ENCODE data around the gene LRRC26.

Gene LRRC26

DNA sequence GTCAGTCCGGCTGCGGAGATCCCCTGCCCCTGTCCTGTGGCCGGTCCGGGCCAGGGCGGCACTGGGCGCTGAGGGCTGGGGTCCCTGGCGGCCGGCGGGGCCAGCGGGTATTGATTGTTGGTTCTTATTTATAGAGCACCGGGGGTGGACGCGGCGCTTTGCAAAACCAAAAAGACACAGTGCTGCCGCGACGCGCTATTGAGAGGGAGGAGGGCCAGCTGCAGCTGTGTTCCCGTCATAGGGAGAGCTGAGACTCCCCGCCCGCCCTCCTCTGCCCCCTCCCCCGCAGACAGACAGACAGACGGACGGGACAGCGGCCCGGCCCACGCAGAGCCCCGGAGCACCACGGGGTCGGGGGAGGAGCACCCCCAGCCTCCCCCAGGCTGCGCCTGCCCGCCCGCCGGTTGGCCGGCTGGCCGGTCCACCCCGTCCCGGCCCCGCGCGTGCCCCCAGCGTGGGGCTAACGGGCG is 2.5 kb downstream of the LRRC26 start:
- H3K9me3 ChIP-seq (ENCODE audit: control insufficient read depth in 1 of 2, low read length in 2 of 2), result no peaks in the 10 kb centered on the region
- H3K27ac ChIP-seq (ENCODE audit: low read depth, low read length), result no peak overlapping the region
- H3K27me3 ChIP-seq (ENCODE audit: control insufficient read depth in 1 of 2, insufficient read depth in 2 of 2, low read length in 2 of 2), result peaks cover 20 to 23% of the 10 kb centered on the region in 2 donors
- no peak overlapping the region for H3K9ac ChIP-seq (ENCODE audit: low read depth in 1 of 2, low read length in 2 of 2)
- peaks cover 0 to 12% of the 10 kb centered on the region in 2 donors for H3K4me1 ChIP-seq (ENCODE audit: control insufficient read depth in 1 of 2, insufficient read depth in 2 of 2, low read length in 2 of 2)
- peak overlapping the region in 1 of 2 donors; percentile 28 for H3K4me3 ChIP-seq (ENCODE audit: low read depth in 1 of 2, low read length in 2 of 2)
- H3K36me3 ChIP-seq (ENCODE audit: control insufficient read depth in 1 of 2, insufficient read depth in 2 of 2, low read length in 2 of 2), result no peaks in the 10 kb centered on the region

DNA sequence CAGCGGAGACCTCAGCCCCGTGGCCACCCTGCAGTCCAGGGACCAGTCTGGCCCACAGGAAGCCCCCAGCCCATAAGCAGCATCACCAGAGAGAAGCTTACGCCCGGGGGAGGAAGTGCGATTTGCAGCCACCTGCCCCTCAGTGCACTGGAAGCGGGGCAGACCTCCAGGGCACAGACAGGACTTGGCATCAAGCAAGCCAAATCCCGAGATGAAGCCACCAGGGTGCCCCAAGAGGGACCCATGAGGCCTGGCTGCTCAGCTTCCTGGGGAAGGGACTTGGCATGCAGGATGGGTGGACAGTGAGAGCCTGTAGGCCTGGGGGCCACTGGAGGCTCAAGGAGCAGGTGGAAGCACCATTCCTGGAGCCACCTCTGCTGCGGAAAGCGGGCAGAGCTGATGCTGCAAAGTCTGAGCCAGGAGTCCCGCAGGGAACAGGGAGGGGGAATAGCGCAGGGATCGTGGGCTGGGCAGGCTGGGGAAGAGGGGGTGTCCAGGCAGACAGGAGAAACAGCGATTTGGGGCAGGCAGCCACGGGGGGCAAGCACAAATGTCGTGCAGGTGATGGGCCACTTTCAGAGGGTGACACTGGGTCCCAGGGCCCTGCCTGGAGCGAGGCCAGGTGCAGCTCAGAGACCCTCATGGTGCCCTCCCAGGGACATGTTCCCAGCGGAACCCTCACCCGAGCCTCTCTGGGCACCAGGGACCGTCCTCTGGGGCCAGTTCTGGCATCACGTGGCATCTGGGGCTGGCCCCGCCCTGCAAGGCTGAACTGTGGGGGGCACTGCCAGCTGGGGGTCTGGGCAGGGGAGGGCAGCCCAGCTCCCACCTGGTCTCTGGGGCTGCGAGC is 3.2 kb downstream of the LRRC26 start:
- peaks cover 0 to 12% of the 10 kb centered on the region in 2 donors for H3K4me1 ChIP-seq (ENCODE audit: control insufficient read depth in 1 of 2, insufficient read depth in 2 of 2, low read length in 2 of 2)
- no peaks in the 10 kb centered on the region for H3K9me3 ChIP-seq (ENCODE audit: control insufficient read depth in 1 of 2, low read length in 2 of 2)
- H3K36me3 ChIP-seq (ENCODE audit: control insufficient read depth in 1 of 2, insufficient read depth in 2 of 2, low read length in 2 of 2), result no peaks in the 10 kb centered on the region
- no peak overlapping the region for H3K4me3 ChIP-seq (ENCODE audit: low read depth in 1 of 2, low read length in 2 of 2)
- H3K27ac ChIP-seq (ENCODE audit: low read depth, low read length), result no peak overlapping the region
- no peak overlapping the region for H3K9ac ChIP-seq (ENCODE audit: low read depth in 1 of 2, low read length in 2 of 2)
- peaks cover 19 to 20% of the 10 kb centered on the region in 2 donors for H3K27me3 ChIP-seq (ENCODE audit: control insufficient read depth in 1 of 2, insufficient read depth in 2 of 2, low read length in 2 of 2)

DNA sequence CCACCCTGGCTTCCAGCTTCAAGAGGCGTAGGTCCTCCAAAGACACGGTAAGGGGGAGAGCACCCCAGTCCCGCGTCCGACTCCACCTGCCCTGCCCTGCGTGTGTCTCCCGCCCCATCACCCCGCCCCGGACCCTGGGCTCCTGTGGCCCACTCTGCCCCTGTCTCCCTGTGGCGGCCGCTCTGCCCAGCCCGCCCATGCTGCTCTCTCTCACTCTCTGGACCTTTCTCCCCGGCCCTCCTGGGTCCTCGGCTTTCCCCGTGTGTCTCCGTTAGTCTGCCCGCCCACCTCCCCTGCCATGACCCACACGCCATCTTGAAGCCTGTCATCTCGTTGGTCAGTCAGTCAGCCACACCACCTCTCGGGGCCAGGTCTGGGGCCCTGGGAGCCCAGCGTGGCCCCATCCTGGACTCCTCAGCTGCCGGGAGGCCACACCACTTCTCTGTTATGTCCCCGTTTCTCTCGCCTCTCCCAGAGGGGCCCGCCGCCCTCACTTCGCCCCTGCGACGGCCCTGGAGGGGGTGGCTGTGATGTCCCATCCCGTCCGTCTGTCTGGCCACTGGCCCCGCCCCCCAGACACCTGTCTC is 4.5 kb downstream of the LRRC26 start:
- Histone ChIP-seq H3K4me1 (ENCODE audit: control insufficient read depth in 1 of 2, insufficient read depth in 2 of 2, low read length in 2 of 2) (peaks cover 0 to 9% of the 10 kb centered on the region in 2 donors), H3K36me3 (ENCODE audit: control insufficient read depth in 1 of 2, insufficient read depth in 2 of 2, low read length in 2 of 2) (no peaks in the 10 kb centered on the region), H3K9me3 (ENCODE audit: control insufficient read depth in 1 of 2, low read length in 2 of 2) (no peaks in the 10 kb centered on the region), H3K27me3 (ENCODE audit: control insufficient read depth in 1 of 2, insufficient read depth in 2 of 2, low read length in 2 of 2) (peaks cover 13 to 24% of the 10 kb centered on the region in 2 donors), H3K4me3 (ENCODE audit: low read depth in 1 of 2, low read length in 2 of 2) (no peak overlapping the region), H3K9ac (ENCODE audit: low read depth in 1 of 2, low read length in 2 of 2) (no peak overlapping the region), H3K27ac (ENCODE audit: low read depth, low read length) (no peak overlapping the region)

DNA sequence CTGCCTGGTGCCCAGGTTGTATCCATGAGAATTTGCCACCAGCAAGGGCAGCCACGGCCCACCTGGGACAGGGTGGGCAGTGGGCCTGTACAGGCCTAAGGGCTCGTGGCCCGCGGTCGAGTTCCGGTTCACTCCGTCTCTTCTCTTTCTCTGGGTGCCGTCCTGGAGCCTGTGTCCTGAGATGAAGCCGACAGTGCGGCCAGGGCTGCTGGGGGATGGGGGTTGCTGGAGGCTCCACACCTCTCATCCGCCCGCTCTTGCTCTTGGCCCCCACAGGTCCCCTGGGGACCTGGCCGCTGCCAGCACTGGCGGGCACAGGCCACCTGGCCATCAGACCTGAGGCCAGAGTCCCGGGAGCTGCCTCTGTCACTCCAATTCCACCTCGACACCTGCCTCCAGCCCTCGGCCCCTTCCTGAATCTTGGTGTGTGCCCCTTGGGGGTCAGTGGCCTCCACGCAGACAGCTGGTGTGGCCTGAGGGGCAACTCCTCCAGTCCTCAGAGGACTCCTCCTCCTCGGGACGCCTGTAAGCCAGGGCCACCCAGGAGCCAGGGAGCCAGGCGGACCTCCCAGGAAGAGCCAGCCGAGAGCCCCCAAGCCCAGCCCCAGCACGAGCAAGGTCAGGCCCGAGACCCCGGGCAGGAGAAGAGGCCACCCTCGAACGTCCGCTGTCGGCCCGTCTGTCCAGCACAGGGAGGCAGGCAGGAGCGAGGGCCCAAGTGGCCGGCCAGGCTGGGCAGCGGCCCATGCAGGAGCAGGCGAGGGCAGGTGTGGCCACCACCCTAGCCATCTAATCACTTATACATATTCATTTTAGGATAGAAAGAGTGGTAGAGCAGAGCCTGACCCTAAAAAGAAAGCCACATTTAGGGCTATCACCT is 5.2 kb downstream of the LRRC26 start:
- no peaks in the 10 kb centered on the region for H3K9me3 ChIP-seq (ENCODE audit: control insufficient read depth in 1 of 2, low read length in 2 of 2)
- no peak overlapping the region for H3K27ac ChIP-seq (ENCODE audit: low read depth, low read length)
- no peak overlapping the region for H3K9ac ChIP-seq (ENCODE audit: low read depth in 1 of 2, low read length in 2 of 2)
- no peak overlapping the region for H3K4me3 ChIP-seq (ENCODE audit: low read depth in 1 of 2, low read length in 2 of 2)
- H3K4me1 ChIP-seq (ENCODE audit: control insufficient read depth in 1 of 2, insufficient read depth in 2 of 2, low read length in 2 of 2), result peaks cover 0 to 5% of the 10 kb centered on the region in 2 donors
- H3K36me3 ChIP-seq (ENCODE audit: control insufficient read depth in 1 of 2, insufficient read depth in 2 of 2, low read length in 2 of 2), result no peaks in the 10 kb centered on the region
- H3K27me3 ChIP-seq (ENCODE audit: control insufficient read depth in 1 of 2, insufficient read depth in 2 of 2, low read length in 2 of 2), result peaks cover 18 to 31% of the 10 kb centered on the region in 2 donors

DNA sequence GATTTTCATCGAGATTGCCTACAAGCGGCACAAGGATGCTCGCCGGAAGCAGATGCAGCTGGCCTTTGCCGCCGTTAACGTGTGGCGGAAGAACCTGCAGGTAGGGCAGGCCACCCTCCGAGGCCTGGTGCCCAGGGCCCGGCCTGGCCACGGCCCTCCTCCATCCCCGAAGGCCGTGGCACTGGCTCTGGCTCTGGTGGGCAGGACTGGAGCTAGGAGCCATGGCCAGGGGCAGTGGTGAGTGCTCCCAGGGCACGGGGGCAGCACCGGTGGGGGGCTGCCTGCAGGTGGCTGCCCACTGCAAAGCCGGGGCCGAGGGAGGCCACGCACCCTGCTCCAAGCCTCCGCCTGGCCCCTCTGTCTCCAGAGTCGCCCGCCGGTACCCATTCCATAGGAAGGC is 6.0 kb downstream of the LRRC26 start:
- Histone ChIP-seq H3K9ac (ENCODE audit: low read depth in 1 of 2, low read length in 2 of 2) (no peak overlapping the region), H3K4me3 (ENCODE audit: low read depth in 1 of 2, low read length in 2 of 2) (no peak overlapping the region), H3K36me3 (ENCODE audit: control insufficient read depth in 1 of 2, insufficient read depth in 2 of 2, low read length in 2 of 2) (no peaks in the 10 kb centered on the region), H3K27me3 (ENCODE audit: control insufficient read depth in 1 of 2, insufficient read depth in 2 of 2, low read length in 2 of 2) (peaks cover 26 to 38% of the 10 kb centered on the region in 2 donors), H3K27ac (ENCODE audit: low read depth, low read length) (no peak overlapping the region), H3K4me1 (ENCODE audit: control insufficient read depth in 1 of 2, insufficient read depth in 2 of 2, low read length in 2 of 2) (peaks cover 0 to 10% of the 10 kb centered on the region in 2 donors), H3K9me3 (ENCODE audit: control insufficient read depth in 1 of 2, low read length in 2 of 2) (no peaks in the 10 kb centered on the region)

DNA sequence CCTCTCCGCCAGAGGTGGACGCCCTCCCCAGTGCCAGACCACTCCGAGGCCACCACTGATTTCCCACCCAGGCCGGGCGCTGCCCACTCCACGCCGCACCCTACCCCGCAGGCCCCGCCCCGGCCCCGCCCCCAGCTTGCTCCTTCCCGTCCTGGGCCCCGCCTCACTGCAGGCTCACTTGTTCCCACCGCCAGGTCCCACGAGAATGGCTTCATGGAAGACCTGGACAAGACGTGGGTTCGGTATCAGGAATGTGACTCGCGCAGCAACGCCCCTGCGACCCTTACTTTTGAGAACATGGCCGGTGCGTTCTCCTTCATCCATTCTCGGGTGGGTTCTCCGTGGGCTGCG is 6.5 kb downstream of the LRRC26 start:
- Histone ChIP-seq H3K36me3 (ENCODE audit: control insufficient read depth in 1 of 2, insufficient read depth in 2 of 2, low read length in 2 of 2) (no peaks in the 10 kb centered on the region), H3K4me1 (ENCODE audit: control insufficient read depth in 1 of 2, insufficient read depth in 2 of 2, low read length in 2 of 2) (peaks cover 0 to 14% of the 10 kb centered on the region in 2 donors), H3K4me3 (ENCODE audit: low read depth in 1 of 2, low read length in 2 of 2) (no peak overlapping the region), H3K27me3 (ENCODE audit: control insufficient read depth in 1 of 2, insufficient read depth in 2 of 2, low read length in 2 of 2) (peaks cover 31 to 41% of the 10 kb centered on the region in 2 donors), H3K9ac (ENCODE audit: low read depth in 1 of 2, low read length in 2 of 2) (no peak overlapping the region), H3K27ac (ENCODE audit: low read depth, low read length) (no peak overlapping the region), H3K9me3 (ENCODE audit: control insufficient read depth in 1 of 2, low read length in 2 of 2) (no peaks in the 10 kb centered on the region)

DNA sequence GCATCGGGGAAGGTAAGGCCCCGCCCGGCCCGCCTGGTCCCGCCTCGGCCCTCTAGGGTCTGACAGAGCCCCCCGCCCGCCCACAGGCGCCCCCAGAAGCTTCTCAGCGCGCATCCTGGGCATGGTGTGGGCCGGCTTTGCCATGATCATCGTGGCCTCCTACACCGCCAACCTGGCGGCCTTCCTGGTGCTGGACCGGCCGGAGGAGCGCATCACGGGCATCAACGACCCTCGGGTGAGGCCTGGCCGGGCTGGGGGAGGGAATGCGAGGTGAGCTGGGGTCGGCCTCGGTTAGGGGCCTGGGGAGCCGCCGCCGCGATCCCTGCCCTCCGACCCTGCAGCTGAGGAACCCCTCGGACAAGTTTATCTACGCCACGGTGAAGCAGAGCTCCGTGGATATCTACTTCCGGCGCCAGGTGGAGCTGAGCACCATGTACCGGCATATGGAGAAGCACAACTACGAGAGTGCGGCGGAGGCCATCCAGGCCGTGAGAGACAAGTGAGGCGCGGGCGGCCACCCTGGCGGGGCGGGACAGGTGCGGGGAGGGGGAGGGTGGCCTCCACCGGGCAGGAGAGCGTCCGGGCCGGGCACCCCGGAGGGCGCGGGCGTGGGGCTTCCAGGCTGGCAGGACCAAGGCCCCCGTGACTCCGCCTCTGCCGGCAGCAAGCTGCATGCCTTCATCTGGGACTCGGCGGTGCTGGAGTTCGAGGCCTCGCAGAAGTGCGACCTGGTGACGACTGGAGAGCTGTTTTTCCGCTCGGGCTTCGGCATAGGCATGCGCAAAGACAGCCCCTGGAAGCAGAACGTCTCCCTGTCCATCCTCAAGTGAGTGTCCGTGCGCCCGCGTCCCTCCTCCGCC is 7.1 kb downstream of the LRRC26 start:
- H3K4me3 ChIP-seq (ENCODE audit: low read depth in 1 of 2, low read length in 2 of 2), result no peak overlapping the region
- H3K9me3 ChIP-seq (ENCODE audit: control insufficient read depth in 1 of 2, low read length in 2 of 2), result no peaks in the 10 kb centered on the region
- H3K36me3 ChIP-seq (ENCODE audit: control insufficient read depth in 1 of 2, insufficient read depth in 2 of 2, low read length in 2 of 2), result no peaks in the 10 kb centered on the region
- peaks cover 37 to 47% of the 10 kb centered on the region in 2 donors for H3K27me3 ChIP-seq (ENCODE audit: control insufficient read depth in 1 of 2, insufficient read depth in 2 of 2, low read length in 2 of 2)
- no peak overlapping the region for H3K27ac ChIP-seq (ENCODE audit: low read depth, low read length)
- H3K4me1 ChIP-seq (ENCODE audit: control insufficient read depth in 1 of 2, insufficient read depth in 2 of 2, low read length in 2 of 2), result peaks cover 0 to 15% of the 10 kb centered on the region in 2 donors
- H3K9ac ChIP-seq (ENCODE audit: low read depth in 1 of 2, low read length in 2 of 2), result no peak overlapping the region

DNA sequence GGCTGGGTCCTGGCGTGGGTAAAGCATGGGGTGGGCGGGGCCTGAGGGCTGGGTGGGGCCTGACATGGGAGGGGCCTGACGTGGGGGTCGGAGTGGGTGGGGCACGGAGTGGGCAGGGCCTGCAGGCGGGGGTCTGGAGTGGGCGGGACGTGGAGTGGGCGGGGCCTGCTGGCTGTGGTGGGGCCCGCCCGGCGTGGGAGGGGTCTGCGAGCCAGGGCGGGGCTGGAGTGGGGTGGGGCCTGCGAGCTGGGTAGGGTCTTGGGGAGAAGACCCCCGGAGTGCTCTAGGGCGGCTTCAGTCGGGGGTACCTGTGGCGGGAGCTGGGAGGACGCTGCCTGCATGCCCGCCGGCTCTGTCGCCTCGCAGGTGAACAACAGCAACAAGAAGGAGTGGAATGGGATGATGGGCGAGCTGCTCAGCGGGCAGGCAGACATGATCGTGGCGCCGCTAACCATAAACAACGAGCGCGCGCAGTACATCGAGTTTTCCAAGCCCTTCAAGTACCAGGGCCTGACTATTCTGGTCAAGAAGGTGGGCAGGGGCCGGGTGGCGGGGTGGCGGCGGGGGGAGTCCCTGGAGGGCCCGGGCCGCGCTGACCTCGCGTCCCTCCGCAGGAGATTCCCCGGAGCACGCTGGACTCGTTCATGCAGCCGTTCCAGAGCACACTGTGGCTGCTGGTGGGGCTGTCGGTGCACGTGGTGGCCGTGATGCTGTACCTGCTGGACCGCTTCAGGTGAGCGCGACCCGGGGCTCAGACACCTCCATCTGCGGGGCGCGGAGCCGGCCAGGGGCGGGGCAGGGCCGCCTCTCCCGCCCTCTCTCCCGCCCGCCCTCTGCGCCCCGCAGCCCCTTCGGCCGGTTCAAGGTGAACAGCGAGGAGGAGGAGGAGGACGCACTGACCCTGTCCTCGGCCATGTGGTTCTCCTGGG is 8.0 kb downstream of the LRRC26 start:
- H3K27me3 ChIP-seq (ENCODE audit: control insufficient read depth in 1 of 2, insufficient read depth in 2 of 2, low read length in 2 of 2), result peaks cover 37 to 51% of the 10 kb centered on the region in 2 donors
- no peak overlapping the region for H3K27ac ChIP-seq (ENCODE audit: low read depth, low read length)
- no peaks in the 10 kb centered on the region for H3K9me3 ChIP-seq (ENCODE audit: control insufficient read depth in 1 of 2, low read length in 2 of 2)
- peaks cover 0 to 19% of the 10 kb centered on the region in 2 donors for H3K4me1 ChIP-seq (ENCODE audit: control insufficient read depth in 1 of 2, insufficient read depth in 2 of 2, low read length in 2 of 2)
- no peaks in the 10 kb centered on the region for H3K36me3 ChIP-seq (ENCODE audit: control insufficient read depth in 1 of 2, insufficient read depth in 2 of 2, low read length in 2 of 2)
- no peak overlapping the region for H3K9ac ChIP-seq (ENCODE audit: low read depth in 1 of 2, low read length in 2 of 2)
- no peak overlapping the region for H3K4me3 ChIP-seq (ENCODE audit: low read depth in 1 of 2, low read length in 2 of 2)

Data from duodenal mucosa (tissue), 2 donors.